Activated effector memory CD4-positive, alpha-beta T cell treated with anti-CD3 and anti-CD28 coated beads, Interleukin-2, amount 50 U/mL, for 16 hours (primary cell): ENCODE data around the gene RBFOX2.
"Not testable (repeated sequence)": the region's sequence is repeated elsewhere in the genome, so short reads cannot be mapped to it uniquely, and the experiment has no call there.

Source experiments
- DNase-seq: peaks from one replicate; pipeline ENCODE4 v3.0.0-alpha.2; 2020

RBFOX2 gene

DNA sequence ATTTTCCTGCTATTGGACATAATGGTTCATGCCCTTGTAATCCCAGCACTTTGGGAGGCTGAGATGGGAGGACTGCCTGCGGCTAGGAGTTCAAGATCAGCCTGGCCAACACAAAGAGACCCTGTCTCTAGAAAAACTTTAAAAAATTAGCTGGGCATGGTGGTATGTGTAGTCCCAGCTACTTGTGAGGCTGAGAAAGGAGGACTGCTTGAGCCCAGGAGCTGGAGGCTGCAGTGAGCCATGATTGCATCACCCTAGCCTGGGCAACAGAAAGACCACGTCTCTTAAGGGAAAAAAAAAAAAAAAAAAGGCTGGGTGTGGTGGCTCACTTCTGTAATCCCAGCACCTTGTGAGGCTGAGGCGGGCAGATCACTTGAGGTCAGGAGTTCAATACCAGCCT, 217.0 kb downstream of the RBFOX2 start:
- no peak for DNase-seq

GRCh38 chr22:35809816-35810215, 218.8 kb downstream of the RBFOX2 start:
- no peak for DNase-seq

DNA sequence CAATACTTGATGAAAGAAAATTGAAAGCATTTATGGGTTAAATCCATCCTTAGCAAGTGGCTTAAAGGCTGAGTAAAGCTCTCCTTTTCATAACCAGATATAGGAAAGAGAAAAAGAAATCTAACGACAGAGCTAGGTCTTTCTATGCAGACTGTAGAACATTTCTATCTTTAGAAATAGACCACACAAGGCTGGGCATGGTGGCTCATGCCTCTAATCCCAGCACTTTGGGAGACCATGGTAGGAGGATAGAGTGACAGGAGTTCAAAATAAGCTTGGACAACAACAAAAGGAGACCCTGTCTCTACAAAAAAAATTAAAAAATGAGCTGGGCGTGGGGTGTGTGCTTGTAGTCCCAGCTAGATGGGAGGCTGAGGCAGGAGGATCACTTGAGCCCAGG, 220.2 kb downstream of the RBFOX2 start:
- no peak for DNase-seq

- DNase-seq = not testable (repeated sequence)
Observed at GRCh38 chr22:35806668-35807067, 222.0 kb downstream of the RBFOX2 start.

DNA sequence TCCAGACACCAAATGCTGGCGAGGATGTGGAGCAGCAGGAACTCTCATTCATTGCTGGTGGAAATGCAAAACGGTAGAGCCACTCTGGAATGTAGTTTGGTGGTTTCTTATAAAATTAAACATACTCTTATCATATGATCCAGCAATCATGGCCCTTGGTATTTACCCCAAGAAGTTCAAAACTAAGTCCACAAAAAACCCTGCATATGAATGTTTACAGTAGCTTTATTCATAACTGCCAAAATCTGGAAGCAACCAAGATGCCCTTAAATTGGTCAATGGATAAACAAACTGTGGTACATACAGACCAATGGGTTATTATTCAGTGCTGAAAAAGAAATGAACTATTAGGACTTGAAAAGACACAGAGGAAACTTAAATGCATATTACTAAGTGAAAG, 223.2 kb downstream of the RBFOX2 start:
- no peak for DNase-seq

DNA sequence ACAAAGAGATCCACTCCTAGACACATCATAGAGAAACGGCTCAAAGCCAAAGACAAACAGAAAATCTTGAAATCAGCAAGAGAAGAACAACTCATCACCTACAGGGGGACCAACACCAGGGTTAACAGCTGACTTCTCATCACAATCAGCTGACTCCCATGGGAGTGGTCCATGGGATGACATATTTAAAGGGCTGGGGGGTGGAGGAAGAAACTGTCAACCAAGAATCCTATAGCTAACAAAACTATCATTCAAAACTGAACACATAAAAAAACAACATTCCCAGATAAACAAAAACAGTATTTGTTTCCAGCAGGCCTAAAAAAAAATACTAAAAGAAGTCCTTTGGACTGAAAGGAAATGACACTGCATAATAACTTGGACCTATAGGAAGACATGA, 224.2 kb downstream of the RBFOX2 start:
- DNase-seq = no peak

- no peak for DNase-seq
Observed at GRCh38 chr22:35802885-35803284, 225.7 kb downstream of the RBFOX2 start.

- not testable (repeated sequence) for DNase-seq
Observed at GRCh38 chr22:35801301-35801700, 227.3 kb downstream of the RBFOX2 start.

DNA sequence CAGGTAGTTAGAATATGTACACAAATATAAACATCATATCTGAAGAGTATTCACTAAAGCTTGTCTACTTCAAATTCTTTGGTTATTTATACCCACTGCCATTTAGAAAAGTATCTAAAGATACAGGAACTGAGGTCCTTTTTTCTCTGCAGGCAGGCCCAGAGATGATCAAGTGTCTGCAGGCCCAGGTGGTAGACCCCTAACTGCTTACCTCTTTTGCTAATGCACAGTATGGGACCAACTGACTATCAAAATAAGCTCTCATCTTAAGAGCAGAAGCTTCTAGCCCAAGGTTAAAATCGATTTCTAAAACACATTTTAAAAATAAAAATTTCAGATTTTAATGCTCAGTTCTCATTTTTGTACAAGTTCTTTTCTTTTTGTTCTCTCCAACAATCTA, 229.5 kb downstream of the RBFOX2 start:
- no peak for DNase-seq

- no peak for DNase-seq
Observed at GRCh38 chr22:35797411-35797810, 231.2 kb downstream of the RBFOX2 start.

DNA sequence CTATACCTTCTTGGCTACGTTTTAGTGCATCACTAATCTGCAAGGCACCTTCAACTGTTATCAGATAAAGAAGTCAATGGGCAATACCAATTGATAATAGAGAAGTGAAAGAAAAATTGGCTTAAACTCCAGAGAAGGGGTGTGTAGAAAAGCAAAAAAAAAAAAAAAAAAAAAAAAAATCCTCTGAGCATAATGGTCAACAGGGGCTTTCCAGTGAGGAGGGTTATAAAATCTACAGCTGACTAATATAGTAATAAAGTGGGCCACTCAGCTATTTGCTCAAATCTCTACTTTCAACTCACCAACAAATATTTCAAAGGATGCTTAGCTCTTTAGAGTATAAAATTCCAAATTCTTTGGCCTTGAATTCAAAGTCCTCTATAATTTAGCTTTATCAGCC, 233.1 kb downstream of the RBFOX2 start:
- DNase-seq = no peak

DNA sequence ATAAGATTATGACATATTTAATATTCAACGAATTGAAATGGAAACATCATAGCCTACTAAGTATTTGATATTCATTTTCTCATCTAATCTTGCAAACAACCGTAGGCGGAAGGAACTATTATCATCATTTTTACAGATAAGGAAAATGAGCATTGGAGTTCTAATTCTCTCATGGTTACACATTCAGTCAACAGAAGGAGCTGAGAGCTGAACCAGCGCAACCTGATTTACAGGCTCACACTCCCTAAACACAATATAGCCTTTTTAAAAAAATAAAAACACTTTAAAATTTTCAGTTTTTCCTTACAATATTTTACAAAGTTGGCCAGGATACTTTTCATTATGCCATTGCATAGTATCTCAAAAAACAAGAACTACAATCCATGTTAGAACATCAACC, 236.1 kb downstream of the RBFOX2 start:
- no peak for DNase-seq

- DNase-seq = not testable (repeated sequence)
Observed at GRCh38 chr22:35791788-35792187, 236.8 kb downstream of the RBFOX2 start.

DNA sequence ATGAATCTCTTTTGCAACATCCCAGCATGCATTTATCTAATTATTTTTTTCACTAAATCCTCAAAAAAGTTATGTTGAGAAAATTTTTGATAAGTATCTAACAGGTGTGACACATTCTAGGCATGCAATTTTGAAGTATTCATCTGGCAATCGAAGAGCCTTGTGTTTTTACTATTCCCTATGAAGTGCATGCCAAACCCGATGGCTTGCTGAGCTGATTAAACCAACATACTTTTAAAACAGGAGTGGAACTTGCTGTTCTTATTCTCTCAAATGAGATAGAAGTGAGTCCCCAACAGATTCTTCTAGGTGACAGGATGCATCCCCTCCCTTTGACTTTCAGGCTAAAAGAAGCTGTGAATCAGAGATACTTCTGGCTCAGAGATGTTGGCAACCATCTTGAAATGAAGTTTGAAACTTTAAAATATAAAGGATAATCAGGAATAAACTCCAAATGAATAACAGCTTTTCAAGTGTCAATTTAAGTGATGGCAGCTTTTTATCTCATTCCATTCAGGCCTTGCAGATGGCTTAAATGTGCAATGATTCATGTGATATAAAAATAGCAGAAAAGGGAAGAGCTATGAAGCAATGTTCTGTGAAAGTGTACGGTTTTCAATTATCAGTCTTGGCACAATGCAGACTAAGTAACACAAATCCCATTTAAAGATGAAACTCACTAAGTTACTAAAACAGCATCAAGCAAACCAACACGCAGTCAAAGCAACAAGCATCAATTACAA, 243.3 kb downstream of the RBFOX2 start:
- no peak for DNase-seq

DNA sequence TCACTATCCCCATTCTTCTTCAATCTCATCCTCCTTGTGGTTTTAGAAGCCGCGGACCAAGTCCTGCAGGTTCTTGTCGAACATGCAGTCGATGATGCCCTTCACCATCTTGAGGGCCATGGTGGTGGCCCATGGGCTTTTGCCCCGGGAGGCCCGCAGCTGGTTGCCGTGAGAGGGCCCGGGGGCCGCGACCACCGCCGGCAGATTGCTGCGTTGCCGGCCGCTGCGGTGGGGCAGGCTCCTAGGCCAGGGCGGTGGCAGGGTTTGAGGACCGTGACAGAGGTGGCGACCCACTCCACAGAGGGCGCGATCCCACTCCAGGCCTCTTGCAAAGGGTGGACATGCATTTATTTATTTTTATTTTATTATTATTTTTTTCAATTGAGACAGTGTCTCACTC, 244.0 kb downstream of the RBFOX2 start:
- DNase-seq = no peak

- DNase-seq = no peak
Observed at GRCh38 chr22:35783943-35784614, 244.5 kb downstream of the RBFOX2 start.

- no peak for DNase-seq
Observed at GRCh38 chr22:35782504-35782903, 246.1 kb downstream of the RBFOX2 start.

GRCh38 chr22:35781898-35782297, 246.7 kb downstream of the RBFOX2 start:
- no peak for DNase-seq

DNA sequence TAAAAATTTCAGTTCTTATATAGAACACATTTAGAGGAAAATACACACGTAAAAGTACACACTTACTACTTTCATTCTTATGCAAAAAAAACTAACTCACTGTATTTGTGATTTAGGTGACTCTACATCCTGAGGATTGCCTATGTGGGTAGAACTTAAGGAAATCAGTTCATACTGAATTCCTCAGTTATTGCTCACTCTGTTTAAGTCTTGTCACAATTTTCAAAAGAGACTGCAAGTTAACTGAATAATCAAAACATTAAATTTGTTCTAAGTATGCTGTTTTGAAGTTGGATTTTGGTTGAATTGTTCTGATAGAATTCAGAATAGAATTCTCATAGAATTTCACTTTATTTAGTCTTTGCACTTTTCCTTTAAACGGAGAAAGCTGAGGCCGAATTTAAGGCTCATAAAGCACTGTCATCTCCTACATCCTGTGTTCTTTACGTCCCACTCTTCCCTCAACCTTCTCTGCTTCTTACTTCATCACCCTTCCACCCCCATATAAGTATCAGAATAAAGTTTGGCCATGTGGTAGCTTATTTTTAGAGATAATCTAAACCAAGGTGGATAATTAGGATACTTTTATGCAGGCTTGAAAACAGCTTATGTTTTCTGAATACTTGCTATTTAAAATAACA, 251.2 kb downstream of the RBFOX2 start:
- DNase-seq = no peak

- no peak for DNase-seq
Observed at GRCh38 chr22:35775339-35775738, 253.3 kb downstream of the RBFOX2 start.

DNA sequence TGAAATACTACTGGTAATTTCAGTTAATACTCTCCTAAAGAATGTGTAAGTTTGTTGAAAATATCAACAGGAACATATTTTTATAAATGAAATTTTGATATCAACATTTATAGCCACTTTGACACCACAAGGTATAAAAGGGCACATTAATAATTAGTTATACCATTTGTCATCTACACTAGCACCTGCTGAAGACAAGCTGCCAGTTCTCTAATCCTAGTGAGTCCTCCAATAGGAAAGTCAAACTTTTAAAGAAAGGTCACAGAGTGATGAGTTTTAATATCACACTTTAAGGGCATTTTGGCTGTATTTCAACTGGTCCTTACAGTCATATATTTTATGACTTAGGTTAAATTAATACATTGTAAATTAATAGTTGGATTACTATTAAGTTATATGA, 258.6 kb downstream of the RBFOX2 start:
- no peak for DNase-seq

DNA sequence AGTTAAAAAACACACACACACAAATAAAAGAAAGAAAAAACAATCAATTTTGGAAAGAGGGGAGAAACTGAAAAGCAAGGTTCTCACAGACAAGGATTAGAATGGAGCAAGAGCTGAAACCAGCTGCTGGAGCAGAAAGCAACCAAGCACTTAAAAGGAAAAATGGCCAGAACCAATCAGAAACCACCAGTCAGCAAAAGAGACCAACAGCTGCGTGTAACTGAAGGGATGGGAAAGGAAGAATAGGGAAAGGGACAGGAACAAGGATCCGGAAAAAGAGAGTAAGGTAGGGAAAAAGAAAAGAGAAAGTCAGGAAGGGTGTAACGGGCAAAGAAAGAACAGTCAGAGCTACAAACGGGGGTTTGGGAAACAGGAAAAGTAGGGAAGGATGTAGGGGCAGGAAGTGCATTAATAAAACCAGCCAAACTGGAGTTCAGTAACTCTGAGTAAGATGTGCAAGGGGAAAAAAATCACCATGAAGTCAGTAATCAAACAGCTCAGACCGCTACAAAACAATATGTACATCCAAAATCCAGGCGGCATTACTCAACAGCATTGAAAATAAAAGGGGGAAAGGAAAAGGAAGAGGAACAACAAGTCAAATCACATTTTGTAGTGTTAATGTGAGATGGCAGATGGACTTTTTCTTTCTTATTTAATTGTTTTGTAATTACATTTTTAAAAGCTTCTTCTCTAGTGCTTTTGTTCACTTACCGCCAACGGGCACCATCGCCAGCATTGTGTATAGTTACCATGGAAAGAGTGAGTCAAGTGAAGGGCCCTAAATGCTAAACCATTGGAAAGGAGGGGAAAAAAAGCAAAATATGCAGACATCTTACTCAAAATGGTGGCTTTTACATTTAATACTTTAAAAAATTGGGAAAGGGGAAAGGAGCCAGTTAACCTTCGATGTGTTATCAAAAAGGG, 261.7 kb downstream of the RBFOX2 start:
- DNase-seq = no peak

DNA sequence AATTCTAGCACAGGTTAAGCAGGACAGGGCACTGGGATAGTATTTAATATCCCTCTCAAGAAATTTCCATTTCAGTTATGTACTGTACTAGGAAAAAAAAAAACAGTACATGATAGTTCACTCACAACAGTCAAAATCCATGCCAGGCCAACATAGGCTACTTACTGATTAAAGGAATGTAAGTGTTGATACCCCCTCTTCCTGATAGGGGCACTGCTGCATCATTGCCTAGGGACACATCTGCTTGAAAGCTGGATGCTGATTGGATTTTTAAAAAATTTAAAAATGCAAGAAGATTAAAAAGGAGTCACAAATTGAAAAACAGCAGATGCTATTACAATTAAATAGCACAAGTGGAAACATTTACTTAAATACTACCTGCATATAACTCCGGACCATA, 267.6 kb downstream of the RBFOX2 start:
- no peak for DNase-seq
